Measurements from ENCODE around the gene GPSM1.
A peak's percentile ranks its signal among the peaks of the same experiment; 100 is the strongest.

The GPSM1 gene

GRCh38 chr9:136327304-136327974, at the start of gene GPSM1:
GPSM1 (plus strand) TSS chr9:136327539; CDS start chr9:136327696, 157 bp downstream.
- peak; percentile 19 to 64 (median 57) for DNase-seq

GRCh38 chr9:136277746-136278145, 49.6 kb upstream of the GPSM1 start:
- no peak for DNase-seq

GRCh38 chr9:136278221-136278620, 49.1 kb upstream of the GPSM1 start:
- no peak for DNase-seq

GRCh38 chr9:136278894-136279293, 48.4 kb upstream of the GPSM1 start:
- no peak for DNase-seq

- no peak for DNase-seq
Measured at GRCh38 chr9:136279471-136279870, 47.9 kb upstream of the GPSM1 start.

GRCh38 chr9:136280535-136281315, 46.6 kb upstream of the GPSM1 start:
- DNase-seq: no peak

GRCh38 chr9:136281421-136282271, 45.7 kb upstream of the GPSM1 start:
- no peak for DNase-seq

- peak in 2 of 3 experiments; percentile 44 to 76 for DNase-seq
Measured at GRCh38 chr9:136282272-136282861, 45.0 kb upstream of the GPSM1 start.

- DNase-seq: peak; percentile 72 to 90 (median 84)
Measured at GRCh38 chr9:136283291-136284235, 43.8 kb upstream of the GPSM1 start.

- no peak for DNase-seq
Measured at GRCh38 chr9:136284311-136284710, 43.0 kb upstream of the GPSM1 start.

- no peak for DNase-seq
Measured at GRCh38 chr9:136284951-136285350, 42.4 kb upstream of the GPSM1 start.

GRCh38 chr9:136285501-136286358, 41.6 kb upstream of the GPSM1 start:
- no peak for DNase-seq

- DNase-seq: peak in 1 of 3 experiments; percentile 18
Measured at GRCh38 chr9:136286359-136286986, 40.9 kb upstream of the GPSM1 start.

GRCh38 chr9:136286987-136287379, 40.4 kb upstream of the GPSM1 start:
- DNase-seq: no peak

GRCh38 chr9:136287960-136288753, 39.2 kb upstream of the GPSM1 start:
- DNase-seq: no peak

- DNase-seq: no peak
Measured at GRCh38 chr9:136289651-136290507, 37.5 kb upstream of the GPSM1 start.

GRCh38 chr9:136290508-136291000, 36.8 kb upstream of the GPSM1 start:
- DNase-seq: no peak

All from NCI-H1417 (cell line).